Trophoblast cell (in vitro differentiated cells and primary cell): ENCODE results near the gene LLGL1.

ENCODE experiments used
- DNase-seq, 2 donors: peaks; one replicate each; pipeline ENCODE4 v3.0.0-alpha.2; 2016
- H2AFZ ChIP-seq: 2 replicates; pipeline ENCODE4 v1.6.1; 2013; ENCODE audit warnings: low read length, moderate library complexity, mild to moderate bottlenecking; ENCODE audit not compliant: insufficient read depth, poor library complexity
- H2AK5ac ChIP-seq: 2 replicates; pipeline ENCODE4 v1.6.1; 2013; ENCODE audit warnings: mild to moderate bottlenecking, low read length
- H2BK120ac ChIP-seq: 2 replicates; pipeline ENCODE4 v1.6.1; 2013; ENCODE audit warnings: low read length, mild to moderate bottlenecking, moderate library complexity; ENCODE audit not compliant: insufficient read depth, poor library complexity
- H2BK12ac ChIP-seq: 2 replicates; pipeline ENCODE4 v1.6.1; 2013; ENCODE audit warnings: mild to moderate bottlenecking, low read length, moderate library complexity
- H2BK5ac ChIP-seq: 2 replicates; pipeline ENCODE4 v1.6.1; 2013; ENCODE audit warnings: low read length, low read depth, moderate library complexity, mild to moderate bottlenecking; ENCODE audit not compliant: poor library complexity
- H3K14ac ChIP-seq: 2 replicates; pipeline ENCODE4 v1.6.1; 2013; ENCODE audit warnings: mild to moderate bottlenecking, low read length
- H3K18ac ChIP-seq: 2 replicates; pipeline ENCODE4 v1.6.1; 2013; ENCODE audit warnings: mild to moderate bottlenecking, low read length
- H3K23ac ChIP-seq: 2 replicates; pipeline ENCODE4 v1.6.1; 2013; ENCODE audit warnings: low read length
- H3K27ac ChIP-seq: 2 replicates; pipeline ENCODE4 v1.5.1; 2013; ENCODE audit warnings: low read depth, mild to moderate bottlenecking, inconsistent platforms, low read length, moderate library complexity
- H3K27me3 ChIP-seq: 2 replicates; pipeline ENCODE4 v1.6.1; 2013; ENCODE audit warnings: inconsistent platforms, mild to moderate bottlenecking, low read length, moderate library complexity; ENCODE audit not compliant: insufficient read depth
- H3K36me3 ChIP-seq, 2 experiments: 1 replicate in 1 of 2; 2 replicates in 1 of 2; pipeline ENCODE4 v1.6.1; 2013; ENCODE audit warnings: low read length in 2 of 2, mild to moderate bottlenecking in 2 of 2, moderate library complexity in 1 of 2; ENCODE audit not compliant: insufficient read depth in 2 of 2, control insufficient read depth in 1 of 2
- H3K4ac ChIP-seq: 2 replicates; pipeline ENCODE4 v1.6.1; 2013; ENCODE audit warnings: low read depth, mild to moderate bottlenecking, low read length, moderate library complexity
- H3K4me1 ChIP-seq, 2 experiments: 1 replicate in 1 of 2; 2 replicates in 1 of 2; pipeline ENCODE4 v1.6.1; 2013; ENCODE audit warnings: low read length in 2 of 2, mild to moderate bottlenecking in 2 of 2, moderate library complexity in 1 of 2; ENCODE audit not compliant: insufficient read depth in 2 of 2, control insufficient read depth in 1 of 2
- H3K4me2 ChIP-seq: 2 replicates; pipeline ENCODE4 v1.6.1; 2013; ENCODE audit warnings: inconsistent platforms, mild to moderate bottlenecking, low read length, moderate library complexity
- H3K4me3 ChIP-seq: 2 replicates; pipeline ENCODE4 v1.5.1; 2013; ENCODE audit warnings: mild to moderate bottlenecking, low read depth, low read length, inconsistent platforms
- H3K79me1 ChIP-seq: one replicate; pipeline ENCODE4 v1.6.1; 2013; ENCODE audit warnings: low read length
- H3K79me2 ChIP-seq: 2 replicates; pipeline ENCODE4 v1.6.1; 2013; ENCODE audit warnings: low read length, mild to moderate bottlenecking; ENCODE audit not compliant: control insufficient read depth, insufficient read depth, poor library complexity
- H3K9ac ChIP-seq: 2 replicates; pipeline ENCODE4 v1.6.1; 2013; ENCODE audit warnings: mild to moderate bottlenecking, low read length
- H3K9me3 ChIP-seq: 2 replicates; pipeline ENCODE4 v1.6.1; 2013; ENCODE audit warnings: low read depth, mild to moderate bottlenecking, control low read depth, inconsistent platforms, low read length; ENCODE audit not compliant: insufficient read depth
- H4K12ac ChIP-seq: 2 replicates; pipeline ENCODE4 v1.6.1; 2013; ENCODE audit warnings: low read depth, mild to moderate bottlenecking, low read length, moderate library complexity
- H4K8ac ChIP-seq: 2 replicates; pipeline ENCODE4 v1.6.1; 2013; ENCODE audit warnings: low read depth, mild to moderate bottlenecking, low read length, moderate library complexity
- H4K91ac ChIP-seq: one replicate; pipeline ENCODE4 v1.6.1; 2013; ENCODE audit warnings: low read depth, mild to moderate bottlenecking, low read length, moderate library complexity
- WGBS: extraction: QIAGEN DNeasy Blood & Tissue Kit; methylation state at CpG from one replicate; pipeline ENCODE4 v1.1.7; 2013; ENCODE audit warnings: missing lambda C conversion rate; ENCODE audit not compliant: insufficient read length, insufficient coverage; ENCODE audit errors: extremely low coverage; 5-methylcytosine and 5-hydroxymethylcytosine counted together

LLGL1 gene

DNA sequence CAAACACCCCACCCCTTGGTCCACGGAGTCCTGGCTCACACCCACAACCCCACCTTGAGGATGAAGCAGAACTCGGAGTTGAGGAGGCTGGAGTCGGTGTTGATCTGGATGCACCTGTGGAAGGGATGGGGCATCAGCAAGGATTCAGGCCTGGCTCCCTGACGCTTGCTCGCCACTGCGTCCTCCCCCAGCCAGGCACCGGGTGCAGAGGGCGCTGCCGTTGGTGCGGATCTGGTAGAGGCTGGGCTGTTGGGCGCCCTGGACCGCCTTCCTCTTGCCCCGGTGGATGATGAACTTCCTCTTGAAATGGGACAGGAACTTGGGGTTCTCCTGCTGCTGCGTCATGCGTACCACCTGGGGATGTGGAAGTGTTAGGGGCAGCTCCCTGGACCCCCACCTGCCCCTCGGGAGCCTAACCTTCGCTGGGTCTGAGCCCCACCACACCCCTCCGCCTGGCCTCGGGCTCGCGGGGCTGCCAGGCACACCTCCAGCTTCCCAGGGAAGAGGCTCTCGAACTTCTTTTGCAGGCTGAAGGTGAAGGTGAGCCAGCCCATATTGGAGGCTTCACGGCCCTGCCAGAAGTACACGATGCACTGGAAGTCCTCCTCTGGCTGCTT lies 20.8 kb downstream of the LLGL1 start:
- Histone ChIP-seq H3K18ac (no peak overlapping the region), H2BK120ac (no peak overlapping the region), H3K4me2 (no peak overlapping the region), H3K36me3 (peaks cover 82% of the 10 kb centered on the region in 2 experiments), H2AK5ac (no peak overlapping the region), H3K79me1 (no peaks in the 10 kb centered on the region), H3K9ac (no peak overlapping the region), H3K4me3 (no peak overlapping the region), H2AFZ (no peak overlapping the region), H4K12ac (no peak overlapping the region), H2BK5ac (no peak overlapping the region), H3K4ac (no peak overlapping the region), H2BK12ac (no peak overlapping the region), H4K8ac (no peak overlapping the region), H4K91ac (no peak overlapping the region), H3K4me1 (no peaks in the 10 kb centered on the region), H3K14ac (no peak overlapping the region), H3K9me3 (peaks cover under 1% of the 10 kb centered on the region), H3K27ac (no peak overlapping the region), H3K27me3 (no peaks in the 10 kb centered on the region), H3K23ac (no peak overlapping the region), H3K79me2 (no peaks in the 10 kb centered on the region)
- WGBS: no CpG with 5 or more reads among the region's 24 CpGs
- no peak for DNase-seq

GRCh38 chr17:18246880-18247612 lies 21.6 kb downstream of the LLGL1 start:
- no peak overlapping the region for H3K4ac ChIP-seq
- no peak overlapping the region for H2BK5ac ChIP-seq
- H4K12ac ChIP-seq: no peak overlapping the region
- H3K27ac ChIP-seq: no peak overlapping the region
- no peak overlapping the region for H2AFZ ChIP-seq
- peak; percentile 82 to 90 for DNase-seq
- H3K27me3 ChIP-seq: no peaks in the 10 kb centered on the region
- H3K36me3 ChIP-seq: peaks cover 82% of the 10 kb centered on the region in 2 experiments
- H3K79me1 ChIP-seq: no peaks in the 10 kb centered on the region
- H3K14ac ChIP-seq: no peak overlapping the region
- H3K4me1 ChIP-seq: no peaks in the 10 kb centered on the region
- H3K9ac ChIP-seq: no peak overlapping the region
- H2BK120ac ChIP-seq: no peak overlapping the region
- peak overlapping the region; percentile 37 for H3K4me2 ChIP-seq
- no peak overlapping the region for H4K8ac ChIP-seq
- no peaks in the 10 kb centered on the region for H3K9me3 ChIP-seq
- no peak overlapping the region for H3K4me3 ChIP-seq
- H4K91ac ChIP-seq: no peak overlapping the region
- no peak overlapping the region for H3K18ac ChIP-seq
- no peak overlapping the region for H2AK5ac ChIP-seq
- no peaks in the 10 kb centered on the region for H3K79me2 ChIP-seq
- no peak overlapping the region for H2BK12ac ChIP-seq
- H3K23ac ChIP-seq: no peak overlapping the region
- WGBS: no CpG with 5 or more reads among the region's 46 CpGs

- no peaks in the 10 kb centered on the region for H3K79me1 ChIP-seq
- no peak overlapping the region for H2BK120ac ChIP-seq
- no peak overlapping the region for H3K4me3 ChIP-seq
- no peak overlapping the region for H3K14ac ChIP-seq
- H3K79me2 ChIP-seq: no peaks in the 10 kb centered on the region
- H4K12ac ChIP-seq: no peak overlapping the region
- H3K23ac ChIP-seq: no peak overlapping the region
- no CpG with 5 or more reads among the region's 30 CpGs for WGBS
- H4K91ac ChIP-seq: no peak overlapping the region
- no peak overlapping the region for H4K8ac ChIP-seq
- no peak for DNase-seq
- H3K4ac ChIP-seq: no peak overlapping the region
- no peak overlapping the region for H3K4me2 ChIP-seq
- no peak overlapping the region for H2AK5ac ChIP-seq
- H3K9ac ChIP-seq: no peak overlapping the region
- H3K9me3 ChIP-seq: no peaks in the 10 kb centered on the region
- no peak overlapping the region for H2AFZ ChIP-seq
- H2BK5ac ChIP-seq: no peak overlapping the region
- H3K27ac ChIP-seq: no peak overlapping the region
- no peaks in the 10 kb centered on the region for H3K27me3 ChIP-seq
- H3K4me1 ChIP-seq: no peaks in the 10 kb centered on the region
- H3K18ac ChIP-seq: no peak overlapping the region
- H2BK12ac ChIP-seq: no peak overlapping the region
- peaks cover 82% of the 10 kb centered on the region in 2 experiments for H3K36me3 ChIP-seq
Observed at GRCh38 chr17:18247613-18248001, 22.2 kb downstream of the LLGL1 start.

DNA sequence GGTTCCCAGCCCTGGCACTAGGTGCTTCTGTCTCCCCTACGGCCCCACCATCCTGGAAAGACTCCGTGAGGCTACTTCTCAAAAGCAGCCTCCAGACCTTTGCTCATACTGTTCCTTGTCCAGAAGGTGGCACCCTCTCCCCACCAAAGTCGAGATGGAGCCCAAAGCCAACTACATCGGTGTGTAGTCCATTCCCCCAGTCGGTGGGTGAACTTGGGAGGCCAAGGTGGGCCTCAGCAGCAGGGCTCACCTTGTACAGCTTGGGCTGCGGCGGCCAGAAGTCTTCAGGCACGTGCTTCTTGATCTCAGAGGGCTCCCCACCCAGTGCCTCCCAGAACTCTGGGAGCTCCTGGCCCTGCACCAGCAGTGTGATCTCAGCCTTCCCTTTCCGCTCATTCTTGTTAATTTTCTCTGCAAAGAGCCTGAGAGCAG lies 22.9 kb downstream of the LLGL1 start:
- no peak overlapping the region for H3K9ac ChIP-seq
- no peak overlapping the region for H2BK120ac ChIP-seq
- H3K79me1 ChIP-seq: no peaks in the 10 kb centered on the region
- H3K4ac ChIP-seq: no peak overlapping the region
- no peaks in the 10 kb centered on the region for H3K4me1 ChIP-seq
- H3K4me2 ChIP-seq: no peak overlapping the region
- no peak overlapping the region for H3K14ac ChIP-seq
- peaks cover 84 to 85% of the 10 kb centered on the region in 2 experiments for H3K36me3 ChIP-seq
- H3K23ac ChIP-seq: no peak overlapping the region
- H2AK5ac ChIP-seq: no peak overlapping the region
- no peak overlapping the region for H4K8ac ChIP-seq
- H3K27ac ChIP-seq: no peak overlapping the region
- no peaks in the 10 kb centered on the region for H3K27me3 ChIP-seq
- H3K18ac ChIP-seq: no peak overlapping the region
- no peak overlapping the region for H2BK12ac ChIP-seq
- no peak overlapping the region for H2BK5ac ChIP-seq
- no peak overlapping the region for H4K12ac ChIP-seq
- H3K4me3 ChIP-seq: no peak overlapping the region
- no peaks in the 10 kb centered on the region for H3K9me3 ChIP-seq
- WGBS: no CpG with 5 or more reads among the region's 9 CpGs
- no peak overlapping the region for H2AFZ ChIP-seq
- peak; percentile 45 to 83 for DNase-seq
- H4K91ac ChIP-seq: no peak overlapping the region
- H3K79me2 ChIP-seq: no peaks in the 10 kb centered on the region
